ENCODE results near the gene FMNL3.

Gene FMNL3

DNA sequence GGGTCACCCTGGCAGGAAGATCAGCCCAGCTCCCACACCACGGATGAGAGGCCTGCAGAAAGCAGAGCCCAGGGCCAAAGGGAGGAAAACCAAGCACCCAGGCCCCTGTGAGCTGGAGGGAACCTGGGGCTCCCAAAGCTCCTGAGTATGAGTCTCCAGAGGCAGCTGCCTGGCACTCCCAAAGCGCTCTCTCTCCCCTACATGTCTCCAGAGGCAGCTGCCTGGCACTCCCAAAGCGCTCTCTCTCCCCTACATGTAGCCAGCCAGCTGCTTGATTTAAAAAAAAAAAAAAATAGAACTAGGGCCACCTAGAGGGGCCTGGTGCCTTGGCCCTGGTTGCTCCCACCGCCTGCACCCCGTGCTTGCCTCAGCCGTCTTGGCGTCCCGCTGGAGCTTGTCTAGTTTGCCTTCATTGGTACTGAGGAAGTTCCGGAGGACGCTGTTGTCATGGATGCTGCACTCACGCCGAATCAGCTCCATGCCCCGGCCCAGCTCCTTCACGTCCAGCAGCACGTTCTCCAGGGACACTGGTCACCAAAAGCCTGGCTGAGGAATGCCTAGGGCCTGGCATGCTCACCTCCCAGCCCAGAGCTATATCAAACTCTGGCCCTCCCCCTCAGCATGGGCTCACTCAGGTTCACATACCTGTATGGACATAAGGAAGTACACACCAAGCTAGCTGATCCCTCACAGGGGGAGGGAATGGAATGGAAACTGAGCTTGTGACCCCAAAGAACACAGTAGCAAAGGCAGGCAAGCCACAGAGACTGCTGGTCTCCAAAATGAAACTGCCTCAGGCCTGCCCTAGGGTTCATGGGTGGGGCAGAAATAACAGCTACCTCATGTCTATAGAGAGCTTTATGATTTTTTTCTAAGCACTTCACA is 59.1 kb downstream of the FMNL3 start:
- TF ChIP-seq HDGF (IDR thresholded peaks at IDR 0.05; ENCODE audit: borderline replicate concordance) (no peak), ZNF384 (IDR thresholded peaks at IDR 0.05) (no peak), ELF4 (IDR thresholded peaks at IDR 0.05) (no peak), BHLHE40 (IDR thresholded peaks at IDR 0.05; ENCODE audit: borderline replicate concordance) (no peak), FOXM1 (IDR thresholded peaks at IDR 0.05; ENCODE audit: borderline replicate concordance) (no peak), ARNT (IDR thresholded peaks at IDR 0.05) (no peak), SP1 (IDR thresholded peaks at IDR 0.05) (no peak), TARDBP (IDR thresholded peaks at IDR 0.05) (no peak), L3MBTL2 (conservative IDR thresholded peaks at IDR 0.05) (no peak)
- TF ChIP-seq, protein P1, sequence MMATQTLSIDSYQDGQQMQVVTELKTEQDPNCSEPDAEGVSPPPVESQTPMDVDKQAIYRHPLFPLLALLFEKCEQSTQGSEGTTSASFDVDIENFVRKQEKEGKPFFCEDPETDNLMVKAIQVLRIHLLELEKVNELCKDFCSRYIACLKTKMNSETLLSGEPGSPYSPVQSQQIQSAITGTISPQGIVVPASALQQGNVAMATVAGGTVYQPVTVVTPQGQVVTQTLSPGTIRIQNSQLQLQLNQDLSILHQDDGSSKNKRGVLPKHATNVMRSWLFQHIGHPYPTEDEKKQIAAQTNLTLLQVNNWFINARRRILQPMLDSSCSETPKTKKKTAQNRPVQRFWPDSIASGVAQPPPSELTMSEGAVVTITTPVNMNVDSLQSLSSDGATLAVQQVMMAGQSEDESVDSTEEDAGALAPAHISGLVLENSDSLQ (IDR thresholded peaks at IDR 0.05): no peak
- POLR2A ChIA-PET: interaction anchor here (0.8 to 2.0 kb wide), 3 partner anchors 55 to 95 kb away, joined by 3 to 13 read pairs (median 5); partner anchors contain the start of gene TMBIM6
- DNase-seq (ENCODE audit: extremely low spot score): no peak
- CTCF ChIA-PET: interaction anchor here (0.6 to 1.0 kb wide), 4 partner anchors 10 to 102 kb away, joined by 3 to 5 read pairs (median 4); no protein-coding TSS in a partner anchor

DNA sequence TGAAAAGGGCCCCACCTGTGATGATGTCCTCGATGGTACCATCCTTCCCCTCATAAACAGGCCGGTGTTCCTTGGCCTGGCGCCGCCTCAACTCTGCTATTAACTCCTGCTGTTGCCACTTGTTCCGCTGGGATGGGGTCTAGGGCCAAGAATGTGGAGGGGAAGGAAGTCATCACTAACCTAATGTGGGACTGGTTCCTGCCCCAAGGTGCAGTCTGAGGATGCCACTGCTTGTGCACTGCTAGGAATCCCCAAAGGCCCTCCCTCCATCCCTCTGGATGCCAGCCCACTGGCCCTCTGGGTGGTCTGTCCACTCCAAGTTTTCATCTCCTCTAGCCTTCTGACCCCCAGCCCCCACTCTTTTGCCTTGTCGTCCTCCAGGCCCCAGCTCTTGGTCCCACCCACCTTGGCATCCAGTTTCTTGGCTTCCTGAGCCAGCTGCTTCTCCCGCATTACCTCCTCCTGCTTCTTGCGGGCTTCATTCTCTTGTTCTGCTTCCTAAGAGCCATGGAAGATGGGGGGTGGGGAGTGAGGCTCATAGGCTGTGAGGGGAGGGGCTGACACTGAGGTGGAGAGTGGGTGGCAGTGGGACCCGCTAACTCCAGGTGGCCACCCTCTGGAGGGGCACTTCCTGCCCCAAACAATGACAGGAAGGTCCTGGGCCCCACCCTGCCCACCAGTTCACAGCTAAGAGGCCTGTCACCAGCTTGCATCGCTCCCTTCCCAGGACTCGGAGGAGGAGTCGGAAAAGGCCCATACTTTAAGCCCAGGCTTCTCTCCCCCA is 60.1 kb downstream of the FMNL3 start:
- ChIA-PET CTCF (interaction anchor here (0.6 to 0.7 kb wide), 2 partner anchors 11 to 103 kb away, joined by 3 to 4 read pairs; no protein-coding TSS in a partner anchor), POLR2A (interaction anchor here (0.8 to 2.0 kb wide), 3 partner anchors 56 to 96 kb away, joined by 3 to 13 read pairs (median 5); partner anchors contain the start of gene TMBIM6)
- no peak for DNase-seq (ENCODE audit: extremely low spot score)
- TF ChIP-seq TARDBP (IDR thresholded peaks at IDR 0.05) (no peak), HDGF (IDR thresholded peaks at IDR 0.05; ENCODE audit: borderline replicate concordance) (no peak), SUZ12 (IDR thresholded peaks at IDR 0.05) (no peak), LEF1 (IDR thresholded peaks at IDR 0.05; ENCODE audit: borderline replicate concordance) (no peak), NFRKB (IDR thresholded peaks at IDR 0.05) (no peak), BHLHE40 (IDR thresholded peaks at IDR 0.05; ENCODE audit: borderline replicate concordance) (no peak), SP1 (IDR thresholded peaks at IDR 0.05) (no peak), ZNF384 (IDR thresholded peaks at IDR 0.05) (no peak), CTBP1 (IDR thresholded peaks at IDR 0.05; ENCODE audit: borderline replicate concordance) (no peak), L3MBTL2 (conservative IDR thresholded peaks at IDR 0.05) (no peak), FOXA1 (IDR thresholded peaks at IDR 0.05) (no peak), ELF4 (IDR thresholded peaks at IDR 0.05) (no peak), FOXM1 (IDR thresholded peaks at IDR 0.05; ENCODE audit: borderline replicate concordance) (no peak), FOXK2 (IDR thresholded peaks at IDR 0.05) (no peak)
- TF ChIP-seq, protein P1 (IDR thresholded peaks at IDR 0.05): no peak

DNA sequence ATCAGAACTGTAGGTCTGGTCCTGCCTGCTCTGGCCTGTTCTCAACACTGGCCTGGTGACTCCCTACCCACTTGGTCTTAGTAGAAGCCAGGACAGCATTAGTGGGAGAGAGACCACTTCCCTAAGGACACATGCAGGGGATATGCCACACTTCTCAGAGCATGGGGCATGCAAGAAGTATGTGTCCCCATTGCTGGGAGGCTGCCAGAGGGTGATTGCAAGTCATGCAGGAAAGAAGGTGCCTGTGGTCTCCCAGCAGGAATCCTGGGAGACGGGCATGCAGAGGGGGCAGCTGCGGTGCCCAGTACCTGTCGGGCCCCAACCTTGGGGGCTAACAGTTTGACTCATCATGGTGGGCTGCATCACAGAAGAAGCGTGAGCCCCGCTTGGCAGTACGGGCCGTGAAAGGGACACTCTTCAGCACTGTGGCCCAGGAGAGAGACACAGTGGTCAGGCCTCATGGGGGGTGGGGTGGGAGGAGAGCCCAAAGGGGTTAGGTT is 60.8 kb downstream of the FMNL3 start:
- CTCF ChIA-PET: no interaction called here

DNA sequence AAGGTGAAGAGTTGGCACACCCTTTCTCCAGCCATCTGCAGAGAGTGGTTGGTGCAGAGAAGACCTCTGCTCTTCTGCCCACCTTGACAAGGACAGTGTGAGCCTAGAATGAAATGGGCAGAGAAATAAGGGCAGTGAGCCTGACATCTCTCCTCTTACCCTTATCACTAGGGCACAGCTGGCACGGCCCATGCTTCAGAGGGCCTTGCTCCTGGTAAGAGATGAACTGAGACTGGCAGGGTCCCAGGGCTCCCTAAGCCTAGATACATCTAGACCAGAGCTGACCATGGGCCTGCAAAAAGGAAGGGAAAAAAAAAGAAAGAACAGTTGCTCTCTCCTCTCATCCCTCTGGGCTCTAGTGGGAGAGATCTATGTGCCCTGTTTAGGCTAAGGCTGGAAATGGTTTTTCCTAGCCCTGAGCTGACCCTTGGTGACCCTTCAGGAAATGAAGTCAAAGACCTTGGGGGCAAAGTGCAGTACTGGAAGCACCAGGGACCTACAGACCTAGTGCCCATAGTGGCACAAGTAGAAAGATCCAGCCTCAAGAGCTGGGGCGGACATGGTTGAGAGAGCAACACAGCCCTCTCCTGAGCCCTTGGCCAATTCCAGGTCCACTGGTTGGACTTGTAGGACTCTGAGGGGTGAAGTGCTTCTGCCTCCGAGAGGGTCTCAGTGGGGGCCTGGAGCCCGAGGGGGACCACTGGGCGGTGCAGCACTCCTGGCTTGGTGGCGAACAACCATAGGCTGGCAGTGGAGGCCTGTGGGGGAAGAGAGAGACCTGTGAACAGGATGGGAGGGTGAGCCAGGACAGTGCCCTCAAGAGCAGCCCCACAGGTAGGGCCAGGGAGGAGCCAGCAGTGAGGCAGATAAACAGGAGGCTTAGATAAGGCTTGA is 61.8 kb downstream of the FMNL3 start:
- POLR2A ChIA-PET: interaction anchor here (1.3 kb wide), 1 partner anchor 96 kb away, joined by 3 read pairs; no protein-coding TSS in a partner anchor
- DNase-seq (ENCODE audit: extremely low spot score): no peak
- CTCF ChIA-PET: interaction anchor here (0.6 to 1.0 kb wide), 4 partner anchors 34 to 341 kb away, joined by 3 to 7 read pairs (median 4); no protein-coding TSS in a partner anchor

More for the DNA sequence above, 60.8 kb downstream of the FMNL3 start:
- POLR2A ChIA-PET: no interaction called here
- DNase-seq (ENCODE audit: extremely low spot score): no peak
- no peak for TF ChIP-seq LEF1 (IDR thresholded peaks at IDR 0.05; ENCODE audit: borderline replicate concordance)
- no peak for TF ChIP-seq FOXK2 (IDR thresholded peaks at IDR 0.05)
- TF ChIP-seq L3MBTL2 (conservative IDR thresholded peaks at IDR 0.05): no peak
- no peak for TF ChIP-seq BHLHE40 (IDR thresholded peaks at IDR 0.05; ENCODE audit: borderline replicate concordance)
- no peak for TF ChIP-seq SP1 (IDR thresholded peaks at IDR 0.05)
- TF ChIP-seq SUZ12 (IDR thresholded peaks at IDR 0.05): no peak
- TF ChIP-seq, protein P1 (IDR thresholded peaks at IDR 0.05): no peak
- TF ChIP-seq CTBP1 (IDR thresholded peaks at IDR 0.05; ENCODE audit: borderline replicate concordance): no peak
- no peak for TF ChIP-seq ZNF384 (IDR thresholded peaks at IDR 0.05)
- TF ChIP-seq ARNT (IDR thresholded peaks at IDR 0.05): no peak
- no peak for TF ChIP-seq TARDBP (IDR thresholded peaks at IDR 0.05)
- no peak for TF ChIP-seq FOXA1 (IDR thresholded peaks at IDR 0.05)
- no peak for TF ChIP-seq FOXM1 (IDR thresholded peaks at IDR 0.05; ENCODE audit: borderline replicate concordance)
- TF ChIP-seq HDGF (IDR thresholded peaks at IDR 0.05; ENCODE audit: borderline replicate concordance): no peak
- no peak for TF ChIP-seq ELF4 (IDR thresholded peaks at IDR 0.05)
- TF ChIP-seq NFRKB (IDR thresholded peaks at IDR 0.05): no peak

More for the DNA sequence above, 61.8 kb downstream of the FMNL3 start:
- TF ChIP-seq BHLHE40 (IDR thresholded peaks at IDR 0.05; ENCODE audit: borderline replicate concordance): no peak
- TF ChIP-seq ZNF384 (IDR thresholded peaks at IDR 0.05): no peak
- TF ChIP-seq ELF4 (IDR thresholded peaks at IDR 0.05): no peak
- TF ChIP-seq SP1 (IDR thresholded peaks at IDR 0.05): no peak
- TF ChIP-seq FOXK2 (IDR thresholded peaks at IDR 0.05): no peak
- TF ChIP-seq, protein P1 (IDR thresholded peaks at IDR 0.05): no peak
- TF ChIP-seq ARNT (IDR thresholded peaks at IDR 0.05): no peak
- no peak for TF ChIP-seq SUZ12 (IDR thresholded peaks at IDR 0.05)
